ENCODE data around the gene PAPPA.

DNA sequence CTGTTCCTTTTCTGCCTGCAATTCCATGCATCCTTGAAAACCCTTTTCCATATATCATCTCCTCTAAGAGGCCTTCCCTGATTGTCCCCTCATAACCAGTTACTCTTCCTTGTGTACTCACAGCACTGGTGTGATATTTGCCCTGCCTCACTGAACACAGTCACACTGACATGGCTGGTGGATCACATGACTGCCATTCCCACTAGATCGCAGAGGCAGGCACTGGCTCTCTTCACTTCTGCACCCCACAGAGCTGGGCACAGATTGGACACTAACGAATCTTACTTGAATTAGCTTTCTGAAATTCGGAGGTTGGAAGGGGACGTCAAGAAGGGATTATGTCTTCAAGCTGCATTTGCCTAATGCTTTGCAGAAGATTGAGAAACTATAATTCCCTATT is 208.0 kb downstream of the PAPPA start:
- TF ChIP-seq POLR2A (IDR thresholded peaks at IDR 0.05; ENCODE audit: low read length) (no peak), GATA1 (IDR thresholded peaks at IDR 0.05; ENCODE audit: low read depth, low read length) (no peak)
